ENCODE measurements around the gene PRB3.

Gene PRB3

DNA sequence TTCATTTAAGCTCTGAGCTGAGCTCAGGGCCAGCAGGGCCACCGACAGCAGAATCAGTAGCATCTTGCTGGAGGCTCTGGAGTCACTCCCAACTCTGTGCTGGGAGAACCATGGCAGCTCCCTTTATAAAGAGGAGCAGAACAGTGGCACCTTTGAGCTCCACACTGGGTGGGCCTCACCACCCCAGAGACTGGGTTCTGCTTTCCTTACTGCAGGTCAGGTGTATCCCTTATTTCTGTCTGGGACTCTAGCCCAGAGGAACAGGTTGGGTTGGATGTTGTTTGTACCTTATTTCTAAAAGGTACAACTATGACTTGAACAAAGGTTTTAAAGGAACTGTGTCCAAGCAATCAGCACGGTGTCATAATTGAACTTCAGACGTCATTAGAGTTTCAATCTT lies at the start of gene PRB3:
Gene PRB3 (minus strand): TSS at position 101 of the 400 bp plus-strand sequence. CDS start 38 bp downstream, at position 63.
- TF ChIP-seq, protein P1, sequence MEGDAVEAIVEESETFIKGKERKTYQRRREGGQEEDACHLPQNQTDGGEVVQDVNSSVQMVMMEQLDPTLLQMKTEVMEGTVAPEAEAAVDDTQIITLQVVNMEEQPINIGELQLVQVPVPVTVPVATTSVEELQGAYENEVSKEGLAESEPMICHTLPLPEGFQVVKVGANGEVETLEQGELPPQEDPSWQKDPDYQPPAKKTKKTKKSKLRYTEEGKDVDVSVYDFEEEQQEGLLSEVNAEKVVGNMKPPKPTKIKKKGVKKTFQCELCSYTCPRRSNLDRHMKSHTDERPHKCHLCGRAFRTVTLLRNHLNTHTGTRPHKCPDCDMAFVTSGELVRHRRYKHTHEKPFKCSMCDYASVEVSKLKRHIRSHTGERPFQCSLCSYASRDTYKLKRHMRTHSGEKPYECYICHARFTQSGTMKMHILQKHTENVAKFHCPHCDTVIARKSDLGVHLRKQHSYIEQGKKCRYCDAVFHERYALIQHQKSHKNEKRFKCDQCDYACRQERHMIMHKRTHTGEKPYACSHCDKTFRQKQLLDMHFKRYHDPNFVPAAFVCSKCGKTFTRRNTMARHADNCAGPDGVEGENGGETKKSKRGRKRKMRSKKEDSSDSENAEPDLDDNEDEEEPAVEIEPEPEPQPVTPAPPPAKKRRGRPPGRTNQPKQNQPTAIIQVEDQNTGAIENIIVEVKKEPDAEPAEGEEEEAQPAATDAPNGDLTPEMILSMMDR (IDR thresholded peaks at IDR 0.05; ENCODE audit: extremely low read depth, missing control alignments): no peak
- no peak for DNase-seq (ENCODE audit: low spot score)

DNA sequence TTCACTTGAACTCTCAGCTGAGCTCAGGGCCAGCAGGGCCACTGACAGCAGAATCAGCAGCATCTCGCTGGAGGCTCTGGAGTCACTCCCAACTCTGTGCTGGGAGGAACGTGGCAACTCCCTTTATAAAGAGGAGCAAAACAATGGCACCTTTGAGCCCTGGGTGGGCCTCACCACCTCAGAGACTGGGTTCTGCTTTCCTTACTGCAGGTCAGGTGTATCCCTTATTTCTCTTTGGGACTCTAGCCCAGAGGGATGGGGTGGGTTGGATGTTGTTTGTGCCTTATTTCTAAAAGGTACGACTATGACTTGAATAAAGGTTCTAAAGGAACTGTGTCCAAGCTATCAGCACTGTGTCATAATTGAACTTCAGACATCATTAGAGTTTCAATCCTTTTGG lies 40.8 kb upstream of the PRB3 start, which contains the start of gene PRB4:
Gene PRB4 (minus strand): TSS at position 101 of the 400 bp plus-strand sequence. CDS start 38 bp downstream, at position 63.
- no peak for DNase-seq (ENCODE audit: low spot score)
- TF ChIP-seq, protein P1 (IDR thresholded peaks at IDR 0.05; ENCODE audit: extremely low read depth, missing control alignments): no peak

DNA sequence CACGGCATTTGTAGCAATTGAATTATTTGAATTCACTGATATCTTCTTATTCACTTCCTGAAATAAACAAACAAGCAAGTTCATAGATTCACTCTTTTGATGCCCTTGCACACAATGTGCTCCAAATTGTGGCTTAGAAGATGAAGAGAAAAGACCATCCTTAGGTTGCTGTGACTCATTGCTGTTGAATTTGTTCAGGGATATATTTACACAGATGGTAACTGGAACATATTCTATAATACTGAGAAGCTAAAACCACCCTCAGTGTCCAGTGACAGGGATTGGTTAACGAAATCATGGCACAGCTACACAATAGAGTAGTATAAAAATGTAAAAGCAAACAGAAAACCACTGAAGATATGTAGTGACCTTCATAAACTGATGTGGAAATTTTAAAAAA lies 37.6 kb upstream of the PRB3 start:
- DNase-seq (ENCODE audit: low spot score): no peak
- TF ChIP-seq, protein P1 (IDR thresholded peaks at IDR 0.05; ENCODE audit: extremely low read depth, missing control alignments): no peak

DNA sequence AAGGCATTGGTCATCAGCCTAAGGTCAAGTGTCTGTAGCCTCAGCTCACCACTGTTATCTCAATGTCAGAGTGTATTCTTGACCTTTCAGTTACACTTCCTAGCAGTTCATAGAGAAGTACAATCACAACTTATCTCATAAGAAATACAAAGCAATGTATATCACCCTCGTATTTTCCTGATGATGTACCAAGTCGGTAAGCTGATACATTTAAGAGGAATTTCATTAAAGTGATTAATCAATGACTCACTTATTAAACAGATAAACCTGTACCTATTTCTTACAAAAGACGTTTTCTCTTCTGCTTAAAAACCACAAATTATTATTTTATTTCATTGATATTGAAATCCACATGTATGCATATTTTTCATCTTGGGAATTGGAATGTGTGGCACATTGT lies 3.9 kb upstream of the PRB3 start:
- DNase-seq (ENCODE audit: low spot score): no peak
- TF ChIP-seq, protein P1 (IDR thresholded peaks at IDR 0.05; ENCODE audit: extremely low read depth, missing control alignments): no peak

DNA sequence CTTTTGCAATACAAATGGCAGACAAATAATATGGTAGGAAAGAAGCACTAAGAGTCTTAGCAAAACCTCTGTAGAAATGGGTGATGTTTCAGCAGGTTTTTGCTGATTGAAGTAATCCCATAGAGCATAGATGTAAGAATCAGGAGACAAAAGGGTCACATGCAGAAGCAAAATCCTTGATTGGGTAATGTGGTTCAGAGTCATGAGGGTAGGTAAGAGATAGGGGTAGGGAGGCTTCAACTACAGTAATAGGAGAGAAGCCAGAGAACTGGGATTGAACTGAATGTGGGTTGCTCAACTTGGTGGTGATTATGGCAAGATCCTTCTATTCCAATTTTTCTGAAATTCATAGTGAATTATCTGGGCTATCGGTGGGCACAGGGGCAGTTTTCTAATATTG lies 5.0 kb downstream of the PRB3 start:
- no peak for DNase-seq (ENCODE audit: low spot score)
- TF ChIP-seq, protein P1 (IDR thresholded peaks at IDR 0.05; ENCODE audit: extremely low read depth, missing control alignments): no peak

DNA sequence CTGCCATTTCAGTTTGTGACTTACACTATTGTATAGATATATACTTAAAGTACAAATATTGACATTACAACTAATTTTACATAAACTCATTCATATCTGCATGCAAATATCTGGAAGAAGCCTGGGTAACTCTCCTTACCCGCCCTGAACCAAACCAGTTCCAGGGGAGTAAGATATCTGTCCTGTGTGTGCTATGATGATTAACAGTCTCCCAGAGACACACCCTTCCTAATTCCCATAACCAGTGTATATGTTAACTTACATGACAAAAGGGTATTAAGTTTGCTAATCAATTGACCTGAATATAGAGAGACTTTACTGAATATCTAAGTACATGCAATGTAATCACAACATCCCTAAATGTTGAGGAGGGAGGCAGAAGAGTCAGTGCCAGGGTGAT lies 23.0 kb downstream of the PRB3 start:
- TF ChIP-seq, protein P1 (IDR thresholded peaks at IDR 0.05; ENCODE audit: extremely low read depth, missing control alignments): no peak
- no peak for DNase-seq (ENCODE audit: low spot score)

DNA sequence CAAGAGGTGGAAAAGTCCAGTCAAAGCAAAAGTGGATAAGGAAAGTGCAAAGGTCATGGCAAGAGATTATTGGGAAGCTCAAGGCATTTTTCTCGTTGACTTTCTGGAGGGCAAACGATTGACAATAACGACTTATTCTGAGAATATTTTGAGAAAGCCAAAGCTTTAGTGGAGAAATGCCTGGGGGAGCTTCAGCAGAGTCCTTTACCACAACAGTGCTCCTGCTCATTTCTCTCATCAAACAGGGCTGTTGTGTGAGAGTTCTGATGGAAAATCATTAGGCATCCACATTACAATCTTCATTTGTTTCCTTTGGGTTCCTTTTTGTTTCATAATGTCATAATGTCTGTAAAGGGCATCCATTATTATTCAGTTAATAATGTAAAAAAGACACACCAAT lies 26.9 kb downstream of the PRB3 start:
- TF ChIP-seq, protein P1 (IDR thresholded peaks at IDR 0.05; ENCODE audit: extremely low read depth, missing control alignments): no peak
- no peak for DNase-seq (ENCODE audit: low spot score)

Data from GM20000 (cell line).